GM06990 (cell line): ENCODE data around the gene ALS2CL.

Experiments used
- DNase-seq: peaks from one replicate; pipeline ENCODE4 v3.0.0-alpha.2; 2011; ENCODE audit not compliant: insufficient read length; ENCODE audit errors: extremely low read depth
- H3K27me3 ChIP-seq: replicated peaks from 2 replicates; pipeline ENCODE4 v1.6.0; 2011; ENCODE audit warnings: low read length; ENCODE audit not compliant: control insufficient read depth, insufficient read depth
- H3K36me3 ChIP-seq: 2 replicates; pipeline ENCODE4 v1.5.1; 2011; ENCODE audit warnings: low read length; ENCODE audit not compliant: control insufficient read depth, insufficient read depth
- H3K4me3 ChIP-seq: replicated peaks from 2 replicates; pipeline ENCODE4 v1.5.1; 2011; ENCODE audit warnings: low read depth, mild to moderate bottlenecking, control low read depth, low read length
- CTCF ChIP-seq: IDR thresholded peaks from 2 replicates; pipeline ENCODE4 v1.5.1; 2011; ENCODE audit warnings: low read length, control low read depth, mild to moderate bottlenecking, inconsistent platforms; ENCODE audit not compliant: insufficient read depth, poor library complexity, severe bottlenecking

The ALS2CL gene

DNA sequence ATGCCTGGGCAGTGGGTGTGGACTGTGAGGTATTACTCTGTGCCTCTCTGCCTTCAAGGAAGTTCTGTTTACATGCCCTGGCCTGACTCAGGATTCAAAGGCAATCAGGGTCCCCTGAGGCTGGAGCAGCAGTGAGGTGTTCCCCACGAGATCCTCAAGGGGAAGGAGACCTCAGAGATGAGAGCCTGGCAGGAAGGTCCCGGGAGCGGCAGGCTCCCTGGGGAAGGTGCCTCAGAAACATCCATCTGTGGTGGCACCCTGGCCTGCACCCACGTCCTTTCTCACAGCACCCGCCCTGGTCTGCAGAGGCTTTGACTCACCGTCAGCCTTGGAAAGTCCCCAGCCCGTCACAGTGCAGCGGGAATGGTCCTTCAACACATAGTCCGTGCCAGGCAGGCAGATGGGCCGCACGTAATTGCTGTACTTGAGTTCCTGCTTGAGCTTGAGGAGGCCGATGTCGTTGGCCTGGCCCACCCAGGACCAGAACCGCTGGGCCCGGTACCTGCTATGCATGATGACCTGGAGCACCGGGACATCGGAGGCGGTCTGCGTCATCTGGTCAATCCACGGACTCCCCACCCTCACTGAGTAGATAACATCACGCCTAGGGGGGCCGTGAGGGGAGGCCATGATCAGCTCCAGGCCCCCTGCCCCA is 20.5 kb upstream of the ALS2CL start:
- Histone ChIP-seq H3K36me3 (no peaks in the 10 kb centered on the region), H3K4me3 (no peak overlapping the region), H3K27me3 (no peaks in the 10 kb centered on the region)
- DNase-seq, result peak; percentile 63
- no peak for TF ChIP-seq CTCF

DNA sequence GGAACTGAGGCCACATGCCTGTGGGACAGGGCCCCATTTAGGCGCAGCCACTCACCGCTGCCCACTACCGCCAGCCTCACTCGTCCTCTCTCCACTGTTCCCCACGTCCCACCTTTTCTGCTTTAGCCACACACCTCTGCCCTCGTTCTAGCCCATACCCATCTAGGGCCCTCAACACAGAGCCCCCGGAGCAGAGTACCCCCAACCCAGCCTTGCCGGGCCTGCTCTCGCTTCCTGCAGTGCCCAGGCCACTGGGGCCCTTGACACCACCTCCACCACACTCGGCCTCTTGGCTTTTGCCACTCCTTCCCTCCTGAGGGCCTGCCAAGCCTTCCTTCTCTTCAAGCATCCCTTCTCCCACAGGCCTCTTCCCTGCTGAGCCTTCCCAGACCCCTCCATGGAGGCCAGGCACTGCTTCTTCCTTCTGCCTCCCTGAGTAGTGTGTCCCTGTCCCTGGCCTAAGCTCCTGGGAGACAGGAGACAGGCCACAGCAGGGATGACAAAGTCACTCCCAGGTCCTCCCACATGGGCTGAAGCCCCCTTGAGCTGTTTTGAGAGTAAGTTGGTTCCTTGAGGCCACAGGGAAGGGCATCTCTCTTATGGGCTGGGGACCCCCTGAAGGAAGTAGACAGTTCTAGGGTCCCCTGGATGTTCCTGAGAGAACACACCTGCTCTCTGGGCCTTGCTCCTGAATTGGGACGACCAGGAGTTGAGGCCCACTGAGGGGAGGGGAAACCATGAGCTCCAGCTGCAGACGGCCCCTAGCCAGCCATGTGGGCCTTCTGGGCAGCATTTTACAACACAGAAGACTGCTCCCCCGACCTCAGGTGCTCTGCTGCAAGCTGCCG is 19.8 kb upstream of the ALS2CL start:
- no peaks in the 10 kb centered on the region for H3K36me3 ChIP-seq
- H3K4me3 ChIP-seq, result no peak overlapping the region
- no peak for DNase-seq
- H3K27me3 ChIP-seq, result no peaks in the 10 kb centered on the region
- no peak for TF ChIP-seq CTCF

DNA sequence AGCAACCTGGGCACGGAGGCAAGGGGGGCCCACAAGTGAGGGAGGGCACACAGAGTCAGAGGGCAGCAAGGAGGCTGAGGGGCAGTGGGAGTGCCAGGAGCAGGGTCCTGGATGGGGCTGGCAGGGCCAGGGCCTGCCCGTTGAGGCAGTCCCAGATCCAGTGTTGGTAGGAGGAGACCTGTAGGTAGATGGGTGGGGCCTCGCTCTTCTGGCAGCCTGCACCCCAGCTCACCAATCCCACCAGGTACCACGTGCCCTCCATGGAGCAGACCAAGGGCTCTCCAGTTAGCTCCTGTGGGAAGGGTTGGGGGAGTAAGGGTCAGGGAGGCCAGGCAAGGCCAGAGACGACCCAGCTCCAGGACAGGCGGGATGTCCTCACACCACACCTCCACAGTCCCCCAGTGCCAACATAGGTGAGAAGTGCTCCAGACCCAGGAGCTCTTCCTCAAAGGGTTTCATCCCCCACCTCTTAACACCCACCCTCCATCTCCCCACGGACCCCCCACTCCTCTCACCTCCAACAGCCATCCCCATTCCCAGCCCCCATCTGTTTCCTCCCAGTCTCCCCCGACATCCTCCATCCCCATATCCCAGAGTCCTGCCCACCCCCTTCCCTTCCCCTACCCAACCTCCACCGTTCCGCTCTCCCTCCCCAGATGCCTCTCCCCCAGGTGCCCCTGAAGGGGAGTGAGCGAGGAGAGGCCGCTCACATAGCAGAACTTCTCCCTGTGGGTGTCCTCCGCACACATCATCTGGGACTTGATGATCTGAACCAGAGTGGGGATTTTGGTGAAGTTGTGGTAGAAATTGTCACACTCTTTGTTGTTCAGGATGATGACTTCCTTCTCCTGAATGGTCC is 18.9 kb upstream of the ALS2CL start:
- no peaks in the 10 kb centered on the region for H3K27me3 ChIP-seq
- H3K36me3 ChIP-seq, result no peaks in the 10 kb centered on the region
- TF ChIP-seq CTCF, result no peak
- H3K4me3 ChIP-seq, result no peak overlapping the region
- no peak for DNase-seq

- Histone ChIP-seq H3K36me3 (no peaks in the 10 kb centered on the region), H3K27me3 (no peaks in the 10 kb centered on the region), H3K4me3 (no peak overlapping the region)
- TF ChIP-seq CTCF, result no peak
- no peak for DNase-seq
These were observed 18.3 kb upstream of the ALS2CL start for GRCh38 chr3:46711760-46712159.

GRCh38 chr3:46711305-46711704 is 17.8 kb upstream of the ALS2CL start:
- DNase-seq, result no peak
- no peak for TF ChIP-seq CTCF
- Histone ChIP-seq H3K4me3 (no peak overlapping the region), H3K27me3 (no peaks in the 10 kb centered on the region), H3K36me3 (no peaks in the 10 kb centered on the region)
